ENCODE data around the gene ADGRB3. TPM values are rescaled to one million over a fixed set of nuclear protein-coding genes. Genes with fewer than 3 reads are reported as not detected.

The ADGRB3 gene
- total and polyA plus RNA-seq, 2 donors (not counting 3 experiments of a cell fraction or from before 2014, with no cell fraction given), result not detected

DNA sequence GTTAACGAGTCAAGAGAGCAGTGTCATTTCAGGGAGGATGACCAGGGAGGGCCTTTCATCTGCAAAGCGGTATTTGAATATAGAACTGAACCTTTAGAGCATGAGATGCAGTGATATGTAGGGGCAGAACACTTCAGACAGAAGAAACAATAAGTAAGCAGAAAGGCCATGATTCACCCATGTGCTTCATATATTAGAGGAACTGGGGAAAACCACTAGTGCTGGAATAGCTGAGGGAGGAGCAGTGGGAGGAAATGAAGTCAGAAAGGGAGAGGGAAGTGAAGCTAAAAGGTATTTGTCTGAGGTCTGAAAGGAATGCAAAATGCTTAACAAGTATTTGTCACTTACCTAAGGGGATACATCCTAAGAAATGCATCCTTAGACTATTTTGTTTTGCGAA is 391.2 kb downstream of the ADGRB3 start:
- H3K36me3 ChIP-seq (ENCODE audit: control insufficient read depth in 2 of 2, extremely low read depth in 1 of 2, insufficient read depth in 2 of 2, low read length in 2 of 2), result no peaks in the 10 kb centered on the region
- DNase-seq (ENCODE audit: low read depth, low spot score), result no peak
- H3K9me3 ChIP-seq (replicated peaks; ENCODE audit: control insufficient read depth, insufficient read depth, low read length), result no peaks in the 10 kb centered on the region
- H3K4me2 ChIP-seq (ENCODE audit: insufficient read depth, low read length), result no peak overlapping the region
- H3K4me3 ChIP-seq (replicated peaks in 1 of 3; ENCODE audit: insufficient read depth in 1 of 3, low read depth in 1 of 3, low read length in 3 of 3), result no peak overlapping the region
- no peaks in the 10 kb centered on the region for H3K9me1 ChIP-seq (replicated peaks; ENCODE audit: control insufficient read depth, extremely low read depth, insufficient read depth, low read length)
- ChIA-PET POLR2A (no interaction called here), CTCF (interaction anchor here (1.3 kb wide), 1 partner anchor 8 kb away, joined by 4 read pairs; no protein-coding TSS in a partner anchor)
- no peak overlapping the region for H3K9ac ChIP-seq (replicated peaks; ENCODE audit: extremely low read depth, insufficient read depth, low read length)
- dilution Hi-C loops (cut with MboI; ENCODE audit: extremely low pct_ligation_motif_present, low sequenced_read_pairs), result no loop called here
- H3K4me1 ChIP-seq (ENCODE audit: control insufficient read depth, extremely low read depth, insufficient read depth, low read length), result peaks cover 7% of the 10 kb centered on the region
- BruUV-seq (replicated peaks), result no TSS peak
- H3K27ac ChIP-seq (ENCODE audit: insufficient read depth, low read depth, low read length), result no peak overlapping the region
- H2AFZ ChIP-seq (ENCODE audit: low read depth, low read length), result no peak overlapping the region
- H4K20me1 ChIP-seq (replicated peaks; ENCODE audit: control insufficient read depth, extremely low read depth, insufficient read depth, low read length), result no peaks in the 10 kb centered on the region
- no peak for FAIRE-seq
- H3K27me3 ChIP-seq (ENCODE audit: control insufficient read depth in 2 of 2, insufficient read depth in 2 of 2, low read length in 2 of 2), result no peaks in the 10 kb centered on the region
- TF ChIP-seq MYC (IDR thresholded peaks at IDR 0.05; ENCODE audit: low read depth, low read length) (no peak), POLR2A (IDR thresholded peaks at IDR 0.05; ENCODE audit: low read depth, low read length) (no peak), GATA2 (IDR thresholded peaks at IDR 0.05; ENCODE audit: insufficient read depth, insufficient read length, low read depth, low read length) (no peak), POLR2AphosphoS5 (IDR thresholded peaks at IDR 0.05; ENCODE audit: insufficient read depth, low read depth, low read length) (no peak), FOS (IDR thresholded peaks at IDR 0.05; ENCODE audit: borderline replicate concordance, insufficient read depth, low read length) (no peak), JUN (IDR thresholded peaks at IDR 0.05; ENCODE audit: borderline replicate concordance, insufficient read depth, insufficient read length, low read depth) (no peak), EZH2 (IDR thresholded peaks at IDR 0.05; ENCODE audit: borderline replicate concordance, low read depth, low read length, severe bottlenecking) (no peak)
- TF ChIP-seq, protein P1, sequence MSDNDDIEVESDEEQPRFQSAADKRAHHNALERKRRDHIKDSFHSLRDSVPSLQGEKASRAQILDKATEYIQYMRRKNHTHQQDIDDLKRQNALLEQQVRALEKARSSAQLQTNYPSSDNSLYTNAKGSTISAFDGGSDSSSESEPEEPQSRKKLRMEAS (IDR thresholded peaks at IDR 0.05; ENCODE audit: insufficient read depth, insufficient read length), result no peak
- TF ChIP-seq, protein P2, sequence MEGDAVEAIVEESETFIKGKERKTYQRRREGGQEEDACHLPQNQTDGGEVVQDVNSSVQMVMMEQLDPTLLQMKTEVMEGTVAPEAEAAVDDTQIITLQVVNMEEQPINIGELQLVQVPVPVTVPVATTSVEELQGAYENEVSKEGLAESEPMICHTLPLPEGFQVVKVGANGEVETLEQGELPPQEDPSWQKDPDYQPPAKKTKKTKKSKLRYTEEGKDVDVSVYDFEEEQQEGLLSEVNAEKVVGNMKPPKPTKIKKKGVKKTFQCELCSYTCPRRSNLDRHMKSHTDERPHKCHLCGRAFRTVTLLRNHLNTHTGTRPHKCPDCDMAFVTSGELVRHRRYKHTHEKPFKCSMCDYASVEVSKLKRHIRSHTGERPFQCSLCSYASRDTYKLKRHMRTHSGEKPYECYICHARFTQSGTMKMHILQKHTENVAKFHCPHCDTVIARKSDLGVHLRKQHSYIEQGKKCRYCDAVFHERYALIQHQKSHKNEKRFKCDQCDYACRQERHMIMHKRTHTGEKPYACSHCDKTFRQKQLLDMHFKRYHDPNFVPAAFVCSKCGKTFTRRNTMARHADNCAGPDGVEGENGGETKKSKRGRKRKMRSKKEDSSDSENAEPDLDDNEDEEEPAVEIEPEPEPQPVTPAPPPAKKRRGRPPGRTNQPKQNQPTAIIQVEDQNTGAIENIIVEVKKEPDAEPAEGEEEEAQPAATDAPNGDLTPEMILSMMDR (IDR thresholded peaks at IDR 0.05; ENCODE audit: extremely low read depth in 1 of 2, insufficient read depth in 1 of 2, low read depth in 1 of 2, low read length in 2 of 2), result no peak
- intact Hi-C loops (cut with micrococcal nuclease), result no loop called here
- no peaks in the 10 kb centered on the region for H3K79me2 ChIP-seq (ENCODE audit: control insufficient read depth, insufficient read depth, low read length)
